C4-2B (cell line): ENCODE data around the gene CEBPZ.
"Not testable (repeated sequence)": the region's sequence is repeated elsewhere in the genome, so short reads cannot be mapped to it uniquely, and the experiment has no call there.

ENCODE experiments used
- H3K27ac ChIP-seq: fragments of 450-650 bp; 2 replicates; pipeline ENCODE4 v1.5.1; 2017
- ZFX ChIP-seq: fragments of 450-650 bp; IDR thresholded peaks from 2 replicates; pipeline ENCODE4 v1.6.1; 2017
- TF ChIP-seq, protein P1 (sequence below): fragments of 450-650 bp; conservative IDR thresholded peaks from 2 replicates; pipeline ENCODE4 v1.5.1; 2017; ENCODE audit warnings: mild to moderate bottlenecking

Gene CEBPZ

GRCh38 chr2:37211939-37212338, 19.5 kb downstream of the CEBPZ start:
- no peak for TF ChIP-seq ZFX
- H3K27ac ChIP-seq, result no peak overlapping the region

GRCh38 chr2:37211212-37211611, 20.2 kb downstream of the CEBPZ start:
- TF ChIP-seq ZFX, result no peak
- TF ChIP-seq, protein P1, sequence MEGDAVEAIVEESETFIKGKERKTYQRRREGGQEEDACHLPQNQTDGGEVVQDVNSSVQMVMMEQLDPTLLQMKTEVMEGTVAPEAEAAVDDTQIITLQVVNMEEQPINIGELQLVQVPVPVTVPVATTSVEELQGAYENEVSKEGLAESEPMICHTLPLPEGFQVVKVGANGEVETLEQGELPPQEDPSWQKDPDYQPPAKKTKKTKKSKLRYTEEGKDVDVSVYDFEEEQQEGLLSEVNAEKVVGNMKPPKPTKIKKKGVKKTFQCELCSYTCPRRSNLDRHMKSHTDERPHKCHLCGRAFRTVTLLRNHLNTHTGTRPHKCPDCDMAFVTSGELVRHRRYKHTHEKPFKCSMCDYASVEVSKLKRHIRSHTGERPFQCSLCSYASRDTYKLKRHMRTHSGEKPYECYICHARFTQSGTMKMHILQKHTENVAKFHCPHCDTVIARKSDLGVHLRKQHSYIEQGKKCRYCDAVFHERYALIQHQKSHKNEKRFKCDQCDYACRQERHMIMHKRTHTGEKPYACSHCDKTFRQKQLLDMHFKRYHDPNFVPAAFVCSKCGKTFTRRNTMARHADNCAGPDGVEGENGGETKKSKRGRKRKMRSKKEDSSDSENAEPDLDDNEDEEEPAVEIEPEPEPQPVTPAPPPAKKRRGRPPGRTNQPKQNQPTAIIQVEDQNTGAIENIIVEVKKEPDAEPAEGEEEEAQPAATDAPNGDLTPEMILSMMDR, result no peak
- no peak overlapping the region for H3K27ac ChIP-seq

DNA sequence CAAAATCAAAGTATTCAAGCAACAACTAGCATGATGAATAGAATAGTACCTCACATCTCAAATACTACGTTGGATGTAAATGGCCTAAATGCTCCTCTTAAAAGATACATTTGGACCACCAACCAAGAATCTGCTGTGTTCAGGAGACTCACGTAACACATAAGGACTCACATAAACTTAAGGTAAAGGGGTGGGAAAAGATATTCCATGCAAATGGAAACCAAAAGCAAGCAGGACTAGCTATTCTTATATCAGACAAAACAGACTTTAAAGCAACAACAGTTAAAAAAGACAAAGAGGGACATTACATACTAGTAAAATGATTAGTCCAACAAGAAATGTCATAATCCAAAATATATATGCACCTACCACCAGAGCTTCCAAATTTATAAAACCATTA, 24.6 kb downstream of the CEBPZ start:
- H3K27ac ChIP-seq, result not testable (repeated sequence)

DNA sequence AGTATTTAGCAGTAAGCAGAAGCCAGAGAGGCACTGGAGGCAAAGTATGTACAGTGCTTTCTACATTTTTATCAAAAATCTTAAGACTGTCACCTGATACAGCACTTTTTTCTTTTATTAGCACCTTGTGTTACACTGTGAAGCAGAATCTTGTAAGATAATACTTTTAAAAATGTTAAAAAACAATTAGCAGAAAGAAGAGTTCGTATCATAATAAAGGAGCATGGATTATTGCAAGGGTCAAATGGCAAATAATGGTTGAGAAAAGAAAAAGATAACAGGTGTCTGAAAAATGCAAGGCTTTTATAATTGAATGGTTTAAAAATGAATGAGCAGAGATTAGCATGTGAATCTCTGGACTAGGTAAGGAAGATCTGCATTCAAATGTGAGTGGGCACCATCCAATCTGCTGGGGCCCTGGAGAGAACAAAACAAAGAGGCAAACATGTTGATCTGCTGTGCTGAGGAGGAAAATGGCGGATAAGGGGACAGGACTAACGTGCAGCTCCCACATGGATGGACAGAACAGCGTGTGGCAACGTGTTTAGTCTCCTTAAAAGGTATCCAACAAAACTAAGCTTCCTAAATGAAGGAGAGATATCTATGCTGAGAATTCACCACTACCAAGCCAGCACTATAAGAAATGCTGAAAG, 25.6 kb downstream of the CEBPZ start:
- TF ChIP-seq ZFX, result no peak
- TF ChIP-seq, protein P1, result no peak
- no peak overlapping the region for H3K27ac ChIP-seq

- H3K27ac ChIP-seq, result not testable (repeated sequence)
Observed at GRCh38 chr2:37205071-37205661, 26.2 kb downstream of the CEBPZ start.

GRCh38 chr2:37203708-37204107, 27.7 kb downstream of the CEBPZ start:
- TF ChIP-seq ZFX, result no peak
- TF ChIP-seq, protein P1, result no peak
- no peak overlapping the region for H3K27ac ChIP-seq

DNA sequence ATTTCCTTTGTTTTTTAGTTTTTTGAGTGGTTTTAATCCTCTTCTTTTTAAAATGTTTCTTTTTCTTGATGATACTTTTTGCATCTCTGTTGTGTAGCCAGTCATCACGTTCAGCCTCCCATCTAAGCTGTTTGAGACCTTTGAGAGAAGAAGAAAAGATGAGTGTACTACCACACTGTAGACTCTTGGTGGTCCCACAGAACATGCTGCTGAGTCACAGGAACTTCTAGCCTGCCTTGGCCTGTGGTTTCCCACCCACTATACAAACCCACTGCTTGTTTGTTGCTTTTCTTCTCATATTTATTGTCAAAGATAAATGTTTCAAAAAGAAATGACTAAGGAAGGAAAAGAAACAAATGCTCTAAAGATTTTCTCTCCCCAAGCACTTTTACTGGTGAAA, 29.6 kb downstream of the CEBPZ start:
- H3K27ac ChIP-seq, result no peak overlapping the region
- TF ChIP-seq, protein P1, result no peak
- TF ChIP-seq ZFX, result no peak

DNA sequence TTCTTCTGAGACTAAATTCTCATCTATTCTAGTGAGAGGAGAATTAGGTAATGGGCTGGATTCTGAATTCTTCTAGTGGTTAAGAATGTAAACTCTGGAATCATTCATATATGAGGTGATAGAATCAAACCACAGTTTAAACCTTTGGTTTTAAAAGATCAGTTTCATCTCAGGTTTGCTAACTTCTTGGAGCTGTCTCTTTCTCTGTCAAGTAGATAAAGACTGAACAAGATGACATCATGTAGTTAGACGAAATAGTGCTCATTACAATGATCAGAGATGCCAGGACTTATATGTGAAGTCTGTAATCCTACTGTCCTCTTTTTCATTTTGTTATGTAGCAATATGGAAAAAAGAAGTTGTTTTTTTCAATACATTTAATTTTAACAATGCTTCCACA, 30.2 kb downstream of the CEBPZ start:
- TF ChIP-seq, protein P1, result no peak
- no peak for TF ChIP-seq ZFX
- no peak overlapping the region for H3K27ac ChIP-seq

DNA sequence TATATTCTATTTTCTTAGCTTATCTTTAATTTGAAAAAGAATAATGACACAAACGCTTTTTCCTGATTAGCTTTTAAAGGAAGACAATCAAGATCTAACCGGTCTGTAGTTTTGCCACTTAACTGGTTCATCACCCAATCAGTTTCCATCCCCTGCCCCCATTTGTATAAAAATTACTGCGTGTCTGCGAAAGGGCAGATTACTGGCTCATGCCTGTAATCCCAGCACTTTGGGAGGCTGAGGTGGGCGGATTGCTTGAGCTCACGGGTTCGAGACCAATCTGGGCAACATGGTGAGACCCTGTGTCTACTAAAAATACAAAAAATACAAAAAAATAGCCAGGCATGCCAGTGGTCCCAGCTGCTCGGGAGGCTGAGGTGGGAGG, 32.7 kb downstream of the CEBPZ start:
- H3K27ac ChIP-seq, result no peak overlapping the region
- no peak for TF ChIP-seq ZFX
- TF ChIP-seq, protein P1, result no peak
